ENCODE data around the gene SVEP1.

GRCh38 chr9:110382731-110383130 is 196.8 kb downstream of the SVEP1 start:
- no peak for TF ChIP-seq CTCF (conservative IDR thresholded peaks at IDR 0.05)
- TF ChIP-seq ZFX (IDR thresholded peaks at IDR 0.05) = no peak
